A549 treated with AZD2906 at 1 μM for 4 hours (cell line): ENCODE results near the gene PITHD1. TPM values are rescaled to one million over a fixed set of nuclear protein-coding genes. Genes with fewer than 3 reads are reported as not detected.

Source experiments
- total RNA-seq: library from RNA; stranded (reverse); fragments of 200-300 nt; extraction: Qiagen RNA extraction; gene quantifications from 5 replicates; pipeline ENCODE4 v1.2.3, GENCODE V29; 2022

PITHD1 gene
- 23.3 to 30.5 TPM (median 29.8 TPM) in 5 replicates for total RNA-seq

GRCh38 chr1:23777979-23778814 is at the start of gene PITHD1:
PITHD1 (plus strand) TSS chr1:23778418; CDS start chr1:23778516, 98 bp downstream.

GRCh38 chr1:23743287-23744152 is 34.7 kb upstream of the PITHD1 start, which contains the start of gene ELOA:
ELOA (plus strand) TSS chr1:23743471; CDS start chr1:23743504, 33 bp downstream.

GRCh38 chr1:23790696-23791515 is 12.7 kb downstream of the PITHD1 start, which contains the start of gene LYPLA2:
LYPLA2 (plus strand) TSS chr1:23791145; CDS start chr1:23792683, 1,538 bp downstream.

GRCh38 chr1:23800400-23801337 is 22.5 kb downstream of the PITHD1 start, which contains the start of gene GALE:
GALE (minus strand) TSS chr1:23800754; CDS start chr1:23799007, 1,747 bp downstream.

GRCh38 chr1:23825076-23825761 is 47.0 kb downstream of the PITHD1 start, which contains the start of gene HMGCL:
HMGCL (minus strand) TSS chr1:23825429; CDS start chr1:23825415, 14 bp downstream.

Other genes starting within 250 kb of the PITHD1 start
- 2.4 to 2.8 TPM (median 2.6 TPM) in 5 replicates for gene E2F2, start 247.2 kb upstream of the PITHD1 start, total RNA-seq
- gene ID3, start 218.9 kb upstream of the PITHD1 start, total RNA-seq: 282 to 417 TPM (median 393 TPM) in 5 replicates
- 1,136 to 1,502 TPM (median 1,454 TPM) in 5 replicates for gene RPL11, start 86.6 kb upstream of the PITHD1 start, total RNA-seq
- gene ELOA, start 34.9 kb upstream of the PITHD1 start, total RNA-seq: 26.3 to 35.0 TPM (median 27.4 TPM) in 5 replicates
- gene LYPLA2, start 12.7 kb downstream of the PITHD1 start, total RNA-seq: 56.4 to 59.6 TPM (median 57.5 TPM) in 5 replicates
- gene GALE, start 22.3 kb downstream of the PITHD1 start, total RNA-seq: 68.2 to 77.4 TPM (median 70.0 TPM) in 5 replicates
- gene HMGCL, start 47.0 kb downstream of the PITHD1 start, total RNA-seq: 12.2 to 14.1 TPM (median 13.9 TPM) in 5 replicates
- gene FUCA1, start 89.9 kb downstream of the PITHD1 start, total RNA-seq: 8.5 to 11.5 TPM (median 10.1 TPM) in 5 replicates
- gene CNR2, start 134.9 kb downstream of the PITHD1 start, total RNA-seq: 0.01 TPM in 1 of 5 replicates, not detected in the others
- 29.0 to 39.1 TPM (median 33.8 TPM) in 5 replicates for gene PNRC2, start 181.4 kb downstream of the PITHD1 start, total RNA-seq
- gene SRSF10, start 201.9 kb downstream of the PITHD1 start, total RNA-seq: 89.6 to 99.1 TPM (median 94.2 TPM) in 5 replicates